Stimulated activated CD8-positive, alpha-beta memory T cell treated with anti-CD3 and anti-CD28 coated beads, Interleukin-12 subunit alpha, Interleukin-12 subunit beta, amount 100 ng/mL, for 1 hour (primary cell): ENCODE results near the gene PEAK1.

Source experiments
- DNase-seq: peaks from one replicate; pipeline ENCODE4 v3.0.0-alpha.2; 2020; ENCODE audit warnings: low read depth

PEAK1 gene

GRCh38 chr15:77059786-77060361 lies 360.0 kb downstream of the PEAK1 start:
- no peak for DNase-seq

DNA sequence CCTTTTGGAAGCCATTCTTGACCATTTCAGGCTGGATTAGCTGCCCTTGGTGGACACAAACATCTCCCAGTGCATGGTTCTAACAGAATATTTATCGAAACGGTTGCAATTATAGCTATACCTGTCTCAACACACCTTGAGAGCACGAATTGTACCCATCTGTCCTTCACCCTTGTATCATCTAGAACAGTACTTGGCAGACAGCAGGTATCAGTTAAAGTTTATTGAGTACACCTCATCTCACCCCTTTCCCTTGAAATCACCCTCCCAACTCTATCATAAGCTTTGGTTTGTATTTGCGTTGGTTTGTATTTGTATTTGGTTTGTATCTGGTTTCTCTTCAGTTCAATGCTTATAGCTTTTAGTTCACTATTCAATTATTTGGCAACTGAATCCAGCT lies 361.4 kb downstream of the PEAK1 start:
- no peak for DNase-seq

- no peak for DNase-seq
Measured at GRCh38 chr15:77057685-77058084, 362.2 kb downstream of the PEAK1 start.

GRCh38 chr15:77057072-77057471 lies 362.8 kb downstream of the PEAK1 start:
- no peak for DNase-seq

DNA sequence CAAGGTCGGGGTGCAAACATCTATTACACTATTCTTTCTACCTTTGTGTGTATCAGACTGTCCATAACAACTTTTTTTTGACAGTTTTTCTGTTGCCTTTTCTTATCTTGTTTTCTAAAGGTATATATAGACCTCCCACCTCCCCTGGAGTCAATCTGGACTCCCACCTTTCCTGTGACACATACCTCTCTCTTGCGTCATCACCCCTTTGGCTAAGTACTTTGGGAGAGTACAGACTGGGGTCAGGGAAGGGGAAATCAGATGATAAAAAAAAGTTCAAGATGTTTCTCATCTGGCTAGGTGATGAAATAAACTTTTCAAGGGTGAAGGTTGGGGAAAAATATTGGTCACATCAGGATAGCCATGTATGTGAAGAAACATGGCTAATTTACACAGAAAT lies 366.2 kb downstream of the PEAK1 start:
- DNase-seq, result no peak

GRCh38 chr15:77052556-77052955 lies 367.3 kb downstream of the PEAK1 start:
- DNase-seq, result no peak
